ENCODE results near the gene SLX9. TPM values are rescaled to one million over a fixed set of nuclear protein-coding genes. Genes with fewer than 3 reads are reported as not detected.

SLX9 gene
- total RNA-seq, 1 experiment from 2014 or later = 74.3 TPM

DNA sequence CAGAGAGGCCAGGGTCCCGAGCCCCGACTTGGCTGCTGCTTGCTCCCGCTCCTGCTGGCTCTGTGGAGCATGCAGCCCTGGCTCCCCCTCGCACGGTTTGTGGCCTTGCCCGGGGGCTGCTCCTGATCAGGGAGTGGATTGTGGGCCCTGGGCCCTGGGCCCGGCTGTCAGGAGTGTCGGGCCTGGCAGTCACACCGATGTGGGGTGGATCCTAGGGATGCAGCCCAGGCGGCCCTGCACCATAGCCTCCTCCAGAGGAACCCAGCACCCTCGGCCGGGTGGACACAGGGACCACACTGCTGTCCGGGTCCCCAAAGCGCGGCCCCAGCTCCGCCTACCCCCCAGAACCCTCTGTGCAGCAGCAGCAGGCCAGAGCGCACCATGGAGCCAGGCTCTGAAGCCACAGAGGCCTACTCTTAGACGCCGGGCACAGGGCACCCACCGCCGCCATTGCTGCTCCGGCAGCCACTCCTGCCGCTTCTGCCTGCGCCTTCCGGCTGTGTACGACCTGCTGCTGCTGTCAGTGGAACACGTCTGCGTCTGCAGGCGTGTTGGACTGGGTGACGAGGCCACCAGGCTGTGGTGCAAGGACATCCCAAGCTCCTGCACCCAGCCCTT is 9.4 kb downstream of the SLX9 start:
- H3K27ac ChIP-seq (ENCODE audit: insufficient read length, low read depth, low read length) = no peak overlapping the region
- TF ChIP-seq, protein P1, sequence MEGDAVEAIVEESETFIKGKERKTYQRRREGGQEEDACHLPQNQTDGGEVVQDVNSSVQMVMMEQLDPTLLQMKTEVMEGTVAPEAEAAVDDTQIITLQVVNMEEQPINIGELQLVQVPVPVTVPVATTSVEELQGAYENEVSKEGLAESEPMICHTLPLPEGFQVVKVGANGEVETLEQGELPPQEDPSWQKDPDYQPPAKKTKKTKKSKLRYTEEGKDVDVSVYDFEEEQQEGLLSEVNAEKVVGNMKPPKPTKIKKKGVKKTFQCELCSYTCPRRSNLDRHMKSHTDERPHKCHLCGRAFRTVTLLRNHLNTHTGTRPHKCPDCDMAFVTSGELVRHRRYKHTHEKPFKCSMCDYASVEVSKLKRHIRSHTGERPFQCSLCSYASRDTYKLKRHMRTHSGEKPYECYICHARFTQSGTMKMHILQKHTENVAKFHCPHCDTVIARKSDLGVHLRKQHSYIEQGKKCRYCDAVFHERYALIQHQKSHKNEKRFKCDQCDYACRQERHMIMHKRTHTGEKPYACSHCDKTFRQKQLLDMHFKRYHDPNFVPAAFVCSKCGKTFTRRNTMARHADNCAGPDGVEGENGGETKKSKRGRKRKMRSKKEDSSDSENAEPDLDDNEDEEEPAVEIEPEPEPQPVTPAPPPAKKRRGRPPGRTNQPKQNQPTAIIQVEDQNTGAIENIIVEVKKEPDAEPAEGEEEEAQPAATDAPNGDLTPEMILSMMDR (conservative IDR thresholded peaks at IDR 0.05) = no peak
- no peak overlapping the region for H2AK5ac ChIP-seq (ENCODE audit: insufficient read length, low read length)
- no peaks in the 10 kb centered on the region for H4K20me1 ChIP-seq (ENCODE audit: control insufficient read depth, insufficient read depth, insufficient read length)
- H3K23me2 ChIP-seq (ENCODE audit: insufficient read length, low read depth, low read length, poor library complexity, severe bottlenecking) = no peaks in the 10 kb centered on the region
- no peak overlapping the region for H3K9ac ChIP-seq (ENCODE audit: extremely low read depth, insufficient read length, low read length)
- H3K4me1 Mint-ChIP-seq = peaks cover 2 to 4% of the 10 kb centered on the region in 2 experiments; a peak in 3 of 4 replicates
- H3K9me3 Mint-ChIP-seq = no peaks in the 10 kb centered on the region
- H3K4ac ChIP-seq (ENCODE audit: low read depth, low read length) = no peak overlapping the region
- no peaks in the 10 kb centered on the region for H3K27me3 ChIP-seq (ENCODE audit: insufficient read depth, low read length)
- no peak overlapping the region for H3K18ac ChIP-seq (ENCODE audit: insufficient read length, low read depth, low read length)
- peak overlapping the region in 1 of 3 experiments; percentile 34; a peak in 1 of 7 replicates for H3K27ac Mint-ChIP-seq
- peaks cover 19 to 36% (median 34%) of the 10 kb centered on the region in 3 experiments; a peak in 6 of 7 replicates for H3K36me3 Mint-ChIP-seq (ENCODE audit: insufficient read depth in 1 of 3, low read depth in 3 of 3)
- H3K4me2 ChIP-seq (ENCODE audit: insufficient read depth, insufficient read length, low read length) = no peak overlapping the region
- H3K14ac ChIP-seq (ENCODE audit: insufficient read depth, low read length) = no peak overlapping the region
- H2BK5ac ChIP-seq (ENCODE audit: insufficient read length, low read length) = no peak overlapping the region
- no peak overlapping the region for H4K5ac ChIP-seq (ENCODE audit: insufficient read length, low read depth, low read length)
- H3K56ac ChIP-seq (ENCODE audit: insufficient read length, low read depth, low read length) = no peak overlapping the region
- no peak overlapping the region for H2BK20ac ChIP-seq (ENCODE audit: low read depth, low read length, poor library complexity, severe bottlenecking)
- H4K8ac ChIP-seq (replicated peaks; ENCODE audit: insufficient read length, low read depth, low read length) = no peak overlapping the region
- WGBS (ENCODE audit: extremely low coverage, insufficient read length, low lambda C conversion rate) = no CpG with 5 or more reads among the region's 30 CpGs
- H3T11ph ChIP-seq (ENCODE audit: low read length) = no peak overlapping the region
- peaks cover 2% of the 10 kb centered on the region for H3K79me1 ChIP-seq (ENCODE audit: insufficient read depth, low read depth, low read length, poor library complexity, severe bottlenecking)
- no peak overlapping the region for H3K4me3 Mint-ChIP-seq
- no peaks in the 10 kb centered on the region for H3K4me1 ChIP-seq (ENCODE audit: insufficient read depth, low read length)
- H3K27me3 Mint-ChIP-seq (ENCODE audit: low read depth) = peaks cover 2% of the 10 kb centered on the region; the same call in 1 of the 2 replicates
- no peak overlapping the region for H2BK15ac ChIP-seq (ENCODE audit: low read depth, low read length)
- no peak overlapping the region for H4K91ac ChIP-seq (ENCODE audit: insufficient read length, low read depth, low read length)
- no peak overlapping the region for H2BK120ac ChIP-seq (ENCODE audit: low read depth, low read length, poor library complexity, severe bottlenecking)
- H3K23ac ChIP-seq (ENCODE audit: insufficient read length, low read depth, low read length) = no peak overlapping the region
- no peak overlapping the region for H2BK12ac ChIP-seq (ENCODE audit: insufficient read length, low read depth, low read length)
- H3K79me2 ChIP-seq (ENCODE audit: insufficient read depth, low read length) = peaks cover 41% of the 10 kb centered on the region; the same call in 1 of the 2 replicates
- no peaks in the 10 kb centered on the region for H3K9me3 ChIP-seq (ENCODE audit: control insufficient read depth, low read depth, low read length)
- no peak overlapping the region for H2AFZ ChIP-seq (ENCODE audit: low read length)
- no peak for DNase-seq
